Cardiac fibroblast (primary cell): Measurements from ENCODE around the gene PNRC1.
"Not testable (repeated sequence)": the region's sequence is repeated elsewhere in the genome, so short reads cannot be mapped to it uniquely, and the experiment has no call there.

ENCODE experiments used
- DNase-seq, 2 donors: peaks; one replicate each; pipeline versions ENCODE4 v3.0.0 to v3.0.0-alpha.2; 2010; ENCODE audit warnings: low read depth in 2 of 2
- H3K4me3 ChIP-seq, 2 donors: replicated peaks in 1 of 2; 1 replicate in 1 of 2; 2 replicates in 1 of 2; pipeline ENCODE4 v1.5.1; 2011; ENCODE audit warnings: low read depth in 2 of 2, low read length in 2 of 2, mild to moderate bottlenecking in 2 of 2, moderate library complexity in 1 of 2
- TF ChIP-seq, protein P1 (sequence below): IDR thresholded peaks from one replicate; pipeline ENCODE4 v1.5.1; 2011; ENCODE audit warnings: low read depth, mild to moderate bottlenecking, low read length, inconsistent platforms

PNRC1 gene

GRCh38 chr6:89057759-89058158, 22.8 kb upstream of the PNRC1 start:
- no peak for DNase-seq
- H3K4me3 ChIP-seq, result no peak overlapping the region
- TF ChIP-seq, protein P1, sequence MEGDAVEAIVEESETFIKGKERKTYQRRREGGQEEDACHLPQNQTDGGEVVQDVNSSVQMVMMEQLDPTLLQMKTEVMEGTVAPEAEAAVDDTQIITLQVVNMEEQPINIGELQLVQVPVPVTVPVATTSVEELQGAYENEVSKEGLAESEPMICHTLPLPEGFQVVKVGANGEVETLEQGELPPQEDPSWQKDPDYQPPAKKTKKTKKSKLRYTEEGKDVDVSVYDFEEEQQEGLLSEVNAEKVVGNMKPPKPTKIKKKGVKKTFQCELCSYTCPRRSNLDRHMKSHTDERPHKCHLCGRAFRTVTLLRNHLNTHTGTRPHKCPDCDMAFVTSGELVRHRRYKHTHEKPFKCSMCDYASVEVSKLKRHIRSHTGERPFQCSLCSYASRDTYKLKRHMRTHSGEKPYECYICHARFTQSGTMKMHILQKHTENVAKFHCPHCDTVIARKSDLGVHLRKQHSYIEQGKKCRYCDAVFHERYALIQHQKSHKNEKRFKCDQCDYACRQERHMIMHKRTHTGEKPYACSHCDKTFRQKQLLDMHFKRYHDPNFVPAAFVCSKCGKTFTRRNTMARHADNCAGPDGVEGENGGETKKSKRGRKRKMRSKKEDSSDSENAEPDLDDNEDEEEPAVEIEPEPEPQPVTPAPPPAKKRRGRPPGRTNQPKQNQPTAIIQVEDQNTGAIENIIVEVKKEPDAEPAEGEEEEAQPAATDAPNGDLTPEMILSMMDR, result no peak

DNA sequence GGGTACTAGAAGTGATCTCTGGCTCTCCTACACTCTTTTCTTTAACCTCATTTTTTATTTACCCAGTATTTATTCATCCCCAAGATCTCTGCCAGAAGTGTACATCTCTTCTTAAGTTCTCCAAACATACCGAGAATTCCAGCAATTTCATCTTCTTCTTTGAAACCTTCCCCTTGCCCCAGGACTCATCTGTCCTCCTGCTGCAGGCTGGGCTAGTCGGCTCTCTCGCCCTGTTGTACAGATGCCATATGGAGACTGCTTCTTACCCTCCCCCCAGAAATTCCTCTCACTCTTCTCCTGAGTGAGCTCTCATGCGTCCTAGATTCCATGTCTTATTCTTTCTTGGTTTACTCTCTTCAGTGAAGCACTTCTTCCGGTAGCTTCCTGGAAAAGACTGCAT, 21.9 kb upstream of the PNRC1 start:
- TF ChIP-seq, protein P1, result no peak
- no peak for DNase-seq
- no peak overlapping the region for H3K4me3 ChIP-seq

DNA sequence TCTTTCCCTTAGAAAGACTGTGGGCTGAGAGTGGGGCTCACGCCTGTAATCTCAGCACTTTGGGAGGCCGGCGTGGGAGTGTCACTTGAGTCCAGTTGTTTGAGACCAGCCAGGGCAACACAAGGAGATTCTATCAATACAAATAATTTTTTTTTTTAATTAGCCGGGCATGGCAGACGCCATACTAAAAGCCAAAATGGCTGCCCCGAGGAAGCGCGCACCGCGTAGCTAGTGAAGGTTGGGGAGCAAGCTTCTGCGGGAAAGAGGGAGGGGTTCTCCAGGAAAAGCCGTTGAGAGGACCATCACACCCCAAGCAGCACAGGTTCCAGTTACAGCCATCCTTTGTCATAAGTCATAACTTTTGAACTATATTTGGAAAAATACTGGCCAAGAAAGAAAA, 21.3 kb upstream of the PNRC1 start:
- DNase-seq, result no peak
- TF ChIP-seq, protein P1, result no peak
- no peak overlapping the region for H3K4me3 ChIP-seq

DNA sequence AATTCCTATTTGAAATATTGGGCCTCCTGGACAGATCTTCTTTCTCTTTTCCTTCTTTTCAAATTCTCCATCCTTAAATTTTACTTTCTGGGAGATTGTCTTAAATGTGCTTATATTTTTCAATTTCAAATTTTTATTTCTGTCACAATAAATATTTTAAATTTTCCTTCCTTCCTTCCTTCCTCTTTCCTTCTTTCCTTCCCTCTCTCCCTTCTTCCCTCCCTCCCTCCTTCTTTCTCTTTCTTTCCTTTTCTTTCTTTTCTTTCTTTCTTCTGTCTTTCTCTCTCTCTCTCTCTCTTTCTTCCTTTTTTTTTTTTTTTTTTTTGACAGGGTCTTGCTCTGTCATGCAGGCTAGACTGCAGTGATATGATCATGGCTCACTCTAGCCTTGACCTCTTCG, 16.7 kb upstream of the PNRC1 start:
- no peak overlapping the region for H3K4me3 ChIP-seq
- no peak for DNase-seq
- TF ChIP-seq, protein P1, result no peak

DNA sequence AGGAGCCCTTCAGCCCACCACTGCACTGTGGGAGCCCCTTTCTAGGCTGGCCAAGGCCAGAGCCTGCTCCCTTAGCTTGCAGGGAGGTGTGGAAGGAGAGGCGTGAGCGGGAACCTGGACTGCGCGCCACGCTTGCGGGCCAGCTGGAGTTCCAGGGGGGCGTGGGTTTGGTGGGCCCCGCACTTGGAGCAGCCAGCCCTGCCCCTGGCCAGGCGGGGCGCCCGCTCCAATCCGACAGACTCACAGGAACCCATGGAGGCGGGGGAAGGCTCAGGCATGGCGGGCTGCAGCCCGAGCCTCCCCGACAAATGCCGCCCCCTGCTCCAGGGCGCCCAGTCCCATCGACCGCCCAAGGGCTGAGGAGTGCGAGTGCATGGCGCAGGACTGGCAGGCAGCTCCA, 15.6 kb upstream of the PNRC1 start:
- H3K4me3 ChIP-seq, DNase-seq: not testable (repeated sequence)

- not testable (repeated sequence) for H3K4me3 ChIP-seq, DNase-seq
Observed at GRCh38 chr6:89066121-89066520, 14.4 kb upstream of the PNRC1 start.

- H3K4me3 ChIP-seq, result no peak overlapping the region
- TF ChIP-seq, protein P1, result no peak
- DNase-seq, result no peak
Observed at GRCh38 chr6:89066940-89067646, 13.5 kb upstream of the PNRC1 start.

DNA sequence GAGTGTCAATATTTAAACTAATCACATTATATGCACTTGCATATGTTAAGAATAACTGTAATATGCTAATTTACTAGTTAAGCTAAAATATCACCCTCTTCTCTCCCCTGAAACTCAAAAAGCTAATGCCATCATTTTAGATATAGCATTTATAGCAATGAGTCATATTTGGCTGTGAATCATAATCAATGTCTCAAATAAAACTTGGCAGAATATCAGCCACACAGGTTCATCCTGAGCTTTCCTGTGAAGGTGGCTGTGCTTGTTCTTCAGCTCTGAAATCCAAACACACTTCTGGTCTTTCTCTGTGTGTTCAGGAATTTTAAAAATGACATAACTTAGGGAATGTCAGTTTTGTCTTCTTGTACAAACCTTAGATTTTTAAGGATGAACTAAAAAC, 12.8 kb upstream of the PNRC1 start:
- DNase-seq, result no peak
- TF ChIP-seq, protein P1, result no peak
- H3K4me3 ChIP-seq, result no peak overlapping the region
